HCT116 (cell line): ENCODE results near the gene FAIM2. TPM values are rescaled to one million over a fixed set of nuclear protein-coding genes. Genes with fewer than 3 reads are reported as not detected.

Experiments
- ATAC-seq: fragments of 200-7000 bp; cut with Tn5 transposase; 2 replicates; pipeline ENCODE4 v1.9.1; 2020; ENCODE audit warnings: mild to moderate bottlenecking, moderate library complexity
- BruUV-seq: library from RNA; stranded (reverse); fragments of 400-500 nt; replicated peaks from 2 replicates; lab custom pipeline; 2021; lab: Mats Ljungman, UMichigan
- CTCF ChIA-PET: fragments of 300-600 bp; sonication (Branson Sonifier 250); formaldehyde crosslinking; loops from one replicate; lab custom pipeline; 2021; ENCODE audit warnings: antibody characterized with exemption; lab: Charles Lee
- POLR2A ChIA-PET: fragments of 300-600, 350-600 bp; sonication (Branson Sonifier 250); formaldehyde crosslinking; loops from one replicate; lab custom pipeline; 2021; ENCODE audit warnings: antibody characterized with exemption; lab: Charles Lee
- RAD21 ChIA-PET, 2 experiments: fragments of 300-600 bp; sonication (Branson Sonifier 250); formaldehyde crosslinking; loops; one replicate each; lab custom pipeline; 2023; ENCODE audit warnings: low total read pairs in 2 of 2; ENCODE audit not compliant: uncharacterized antibody in 2 of 2, unreplicated experiment in 2 of 2, low non-redundant PET in 1 of 2; lab: Charles Lee
- DNase-seq: peaks from one replicate; pipeline ENCODE4 v3.0.0-alpha.2; 2010; ENCODE audit warnings: low read depth, low spot score
- H2AFZ ChIP-seq: fragments of 200-600 bp; shearing (Covaris generic), sonication (generic); 2 replicates; pipeline ENCODE4 v1.6.1; 2017; ENCODE audit warnings: low read depth, mixed run types, mixed read lengths, antibody characterized with exemption, low read length; ENCODE audit not compliant: poor library complexity, severe bottlenecking
- H3K27ac ChIP-seq: 2 replicates; pipeline ENCODE4 v1.5.1; 2012; ENCODE audit warnings: low read depth, low read length
- H3K27me3 ChIP-seq: fragments of 200-600 bp; sonication (generic); 2 replicates; pipeline ENCODE4 v1.6.1; 2016; ENCODE audit warnings: mixed run types, low read length, mixed read lengths; ENCODE audit not compliant: insufficient read depth
- H3K36me3 ChIP-seq, 2 experiments: fragments of 200-500 bp in 1 of 2; fragments of 200-600 bp in 1 of 2; sonication (Bioruptor generic) in 1 of 2; sonication (generic) in 1 of 2; 2 replicates each; pipeline versions ENCODE4 v1.5.1 to v1.6.1; 2014 to 2016; ENCODE audit warnings: low read length in 2 of 2, inconsistent platforms in 1 of 2, mixed read lengths in 1 of 2, mixed run types in 1 of 2; ENCODE audit not compliant: insufficient read depth in 2 of 2, control insufficient read depth in 1 of 2
- H3K4me1 ChIP-seq, 2 experiments: fragments of 200-600 bp in 1 of 2; sonication (generic) in 1 of 2; 2 replicates each; pipeline versions ENCODE4 v1.5.1 to v1.6.1; 2012 to 2017; ENCODE audit warnings: low read length in 2 of 2, inconsistent platforms in 1 of 2, mild to moderate bottlenecking in 1 of 2, mixed read lengths in 1 of 2, mixed run types in 1 of 2, moderate library complexity in 1 of 2; ENCODE audit not compliant: insufficient read depth in 2 of 2, control insufficient read depth in 1 of 2
- H3K4me2 ChIP-seq: fragments of 200-600 bp; sonication (generic); 2 replicates; pipeline ENCODE4 v1.6.1; 2017; ENCODE audit warnings: mixed run types, low read length, mixed read lengths
- H3K4me3 ChIP-seq, 2 experiments: fragments of 200-600 bp in 1 of 2; sonication (generic) in 1 of 2; replicated peaks in 1 of 2; 2 replicates each; pipeline ENCODE4 v1.5.1; 2011 to 2016; ENCODE audit warnings: low read length in 2 of 2, control low read depth in 1 of 2, low read depth in 1 of 2, mild to moderate bottlenecking in 1 of 2, mixed read lengths in 1 of 2, mixed run types in 1 of 2
- H3K79me2 ChIP-seq: fragments of 200-600 bp; sonication (generic); 2 replicates; pipeline ENCODE4 v1.6.1; 2017; ENCODE audit warnings: mild to moderate bottlenecking, mixed run types, low read length, moderate library complexity, mixed read lengths; ENCODE audit not compliant: insufficient read depth
- H3K9ac ChIP-seq: fragments of 200-600 bp; sonication (generic); 2 replicates; pipeline ENCODE4 v1.6.1; 2016; ENCODE audit warnings: low read length, mixed read lengths
- H3K9me2 ChIP-seq: fragments of 200-600 bp; sonication (generic), shearing (Covaris generic); 2 replicates; pipeline ENCODE4 v1.6.1; 2017; ENCODE audit warnings: mixed run types, mild to moderate bottlenecking, moderate library complexity; ENCODE audit not compliant: insufficient read depth
- H3K9me3 ChIP-seq, 2 experiments: fragments of 200-500 bp in 1 of 2; fragments of 200-600 bp in 1 of 2; sonication (Bioruptor generic) in 1 of 2; sonication (generic) in 1 of 2; 2 replicates each; pipeline ENCODE4 v1.6.1; 2014 to 2017; ENCODE audit warnings: low read length in 2 of 2, mixed read lengths in 2 of 2, inconsistent platforms in 1 of 2, low read depth in 1 of 2, mild to moderate bottlenecking in 1 of 2, mixed run types in 1 of 2, moderate library complexity in 1 of 2; ENCODE audit not compliant: control insufficient read depth in 1 of 2, insufficient read depth in 1 of 2
- H4K20me1 ChIP-seq: fragments of 200-600 bp; sonication (generic), shearing (Covaris generic); 2 replicates; pipeline ENCODE4 v1.6.1; 2017; ENCODE audit warnings: mixed run types, mild to moderate bottlenecking, moderate library complexity; ENCODE audit not compliant: insufficient read depth
- ELF1 ChIP-seq: IDR thresholded peaks from 2 replicates; pipeline ENCODE4 v1.6.1; 2012; ENCODE audit warnings: low read depth, borderline replicate concordance
- FOSL1 ChIP-seq: IDR thresholded peaks from 2 replicates; pipeline ENCODE4 v1.6.1; 2012; ENCODE audit warnings: low read depth
- JUND ChIP-seq: IDR thresholded peaks from 2 replicates; pipeline ENCODE4 v1.6.1; 2012
- POLR2A ChIP-seq: IDR thresholded peaks from 2 replicates; pipeline ENCODE4 v1.7.0; 2011; ENCODE audit warnings: borderline replicate concordance; ENCODE audit not compliant: insufficient read depth, insufficient read length; ENCODE audit errors: extremely low read depth
- POLR2AphosphoS5 ChIP-seq: IDR thresholded peaks from 2 replicates; pipeline ENCODE4 v1.6.1; 2011; ENCODE audit warnings: mild to moderate bottlenecking, low read depth, low read length, moderate library complexity
- REST ChIP-seq: IDR thresholded peaks from 2 replicates; pipeline ENCODE4 v1.6.1; 2012; ENCODE audit warnings: low read depth
- SRF ChIP-seq: IDR thresholded peaks from 2 replicates; pipeline ENCODE4 v1.6.1; 2012; ENCODE audit warnings: low read depth
- TCF7L2 ChIP-seq: IDR thresholded peaks from 2 replicates; pipeline ENCODE4 v1.7.0; 2011; ENCODE audit warnings: borderline replicate concordance, inconsistent platforms; ENCODE audit not compliant: insufficient read depth, insufficient read length; ENCODE audit errors: extremely low read depth
- intact Hi-C: fragments of 100-400 bp; cut with micrococcal nuclease; formaldehyde crosslinking; loops from 2 replicates; pipeline ENCODE4 v1.10.0; 2022
- total RNA-seq: library from RNA; stranded (reverse); gene quantifications from one replicate; pipeline ENCODE4 v1.2.1, GENCODE V29; 2021; ENCODE audit not compliant: unreplicated experiment
- TF ChIP-seq, protein P1 (sequence below): IDR thresholded peaks from 2 replicates; pipeline ENCODE4 v1.6.1; 2012

FAIM2 gene
- total RNA-seq, 1 experiment from 2014 or later, result not detected

GRCh38 chr12:49870501-49871262 lies 33.0 kb downstream of the FAIM2 start:
- ChIA-PET POLR2A (no interaction called here), CTCF (interaction anchor here (1.1 kb wide), 1 partner anchor 186 kb away, joined by 4 read pairs; no protein-coding TSS in a partner anchor)
- ATAC-seq, result no peak

More at GRCh38 chr12:49870501-49871262, 33.0 kb downstream of the FAIM2 start:
- H3K27me3 ChIP-seq, result no peaks in the 10 kb centered on the region
- TF ChIP-seq FOSL1, result no peak
- TF ChIP-seq TCF7L2, result no peak
- no peak for TF ChIP-seq ELF1
- TF ChIP-seq POLR2A, result no peak
- TF ChIP-seq JUND, result no peak
- no peak for TF ChIP-seq POLR2AphosphoS5
- no peak for TF ChIP-seq SRF
- TF ChIP-seq REST, result no peak
- TF ChIP-seq, protein P1, sequence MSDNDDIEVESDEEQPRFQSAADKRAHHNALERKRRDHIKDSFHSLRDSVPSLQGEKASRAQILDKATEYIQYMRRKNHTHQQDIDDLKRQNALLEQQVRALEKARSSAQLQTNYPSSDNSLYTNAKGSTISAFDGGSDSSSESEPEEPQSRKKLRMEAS, result no peak
- no peaks in the 10 kb centered on the region for H3K36me3 ChIP-seq
- no peaks in the 10 kb centered on the region for H3K9me3 ChIP-seq
- H4K20me1 ChIP-seq, result no peaks in the 10 kb centered on the region
- RAD21 ChIA-PET, result interaction anchor here in 1 of 2 experiments (1.7 kb wide), 1 partner anchor 75 kb away, joined by 3 read pairs; no protein-coding TSS in a partner anchor
- intact Hi-C loops, result no loop called here
- no TSS peak for BruUV-seq
- DNase-seq, result no peak
- H3K4me2 ChIP-seq, result no peak overlapping the region
- H3K27ac ChIP-seq, result no peak overlapping the region
- no peaks in the 10 kb centered on the region for H3K9me2 ChIP-seq
- no peak overlapping the region for H3K4me3 ChIP-seq
- H2AFZ ChIP-seq, result no peak overlapping the region
- H3K4me1 ChIP-seq, result peaks cover 0 to 11% of the 10 kb centered on the region in 2 experiments; a peak in 1 of 4 replicates
- no peak overlapping the region for H3K9ac ChIP-seq
- H3K79me2 ChIP-seq, result no peaks in the 10 kb centered on the region
